Osteoblast (primary cell): ENCODE measurements around the gene CRYAB. TPM values are rescaled to one million over a fixed set of nuclear protein-coding genes. Genes with fewer than 3 reads are reported as not detected.

Experiments
- DNase-seq: peaks from one replicate; pipeline ENCODE4 v3.0.0; 2011; ENCODE audit warnings: low spot score, mixed read lengths; ENCODE audit not compliant: insufficient read length; ENCODE audit errors: missing footprints
- H2AFZ ChIP-seq: 2 replicates; pipeline ENCODE4 v1.6.0; 2011; ENCODE audit warnings: mild to moderate bottlenecking, low read length
- H3K27ac ChIP-seq: 2 replicates; pipeline ENCODE4 v1.5.1; 2011; ENCODE audit warnings: mild to moderate bottlenecking, low read depth, low read length, moderate library complexity
- H3K27me3 ChIP-seq: 2 replicates; pipeline ENCODE4 v1.6.0; 2012; ENCODE audit warnings: mild to moderate bottlenecking, control low read depth, inconsistent platforms, low read length, moderate library complexity; ENCODE audit not compliant: insufficient read depth
- H3K36me3 ChIP-seq: 2 replicates; pipeline ENCODE4 v1.5.1; 2011; ENCODE audit warnings: mild to moderate bottlenecking, low read length, control low read depth, moderate library complexity; ENCODE audit not compliant: insufficient read depth
- H3K4me1 ChIP-seq: 2 replicates; pipeline ENCODE4 v1.5.1; 2011; ENCODE audit warnings: mild to moderate bottlenecking, low read length, control low read depth, moderate library complexity; ENCODE audit not compliant: insufficient read depth
- H3K4me2 ChIP-seq: 2 replicates; pipeline ENCODE4 v1.6.0; 2011; ENCODE audit warnings: mild to moderate bottlenecking, low read length; ENCODE audit not compliant: insufficient read depth
- H3K4me3 ChIP-seq: fragments of 200-600 bp; sonication (generic); 3 replicates; pipeline ENCODE4 v1.5.1; 2012; ENCODE audit warnings: mild to moderate bottlenecking, low read length, inconsistent platforms; ENCODE audit not compliant: insufficient read depth
- H3K79me2 ChIP-seq: 2 replicates; pipeline ENCODE4 v1.6.0; 2012; ENCODE audit warnings: mild to moderate bottlenecking, low read length, control low read depth, inconsistent platforms; ENCODE audit not compliant: insufficient read depth
- H3K9me3 ChIP-seq: 2 replicates; pipeline ENCODE4 v1.5.1; 2011; ENCODE audit warnings: low read depth, low read length, control low read depth
- H4K20me1 ChIP-seq: 2 replicates; pipeline ENCODE4 v1.6.0; 2012; ENCODE audit warnings: mild to moderate bottlenecking, low read length, control low read depth; ENCODE audit not compliant: insufficient read depth
- total RNA-seq: library from RNA; depleted of rRNA; stranded (reverse); fragments of >200 nt; gene quantifications from 2 replicates; pipeline ENCODE4 v1.2.3, GENCODE V29; 2012
- TF ChIP-seq, protein P1 (sequence below): IDR thresholded peaks from 2 replicates; pipeline ENCODE4 v1.5.1; 2011; ENCODE audit warnings: mild to moderate bottlenecking, low read depth, low read length, moderate library complexity; ENCODE audit errors: extremely low read depth

CRYAB gene
- total RNA-seq, 1 donor = 54.3 TPM

DNA sequence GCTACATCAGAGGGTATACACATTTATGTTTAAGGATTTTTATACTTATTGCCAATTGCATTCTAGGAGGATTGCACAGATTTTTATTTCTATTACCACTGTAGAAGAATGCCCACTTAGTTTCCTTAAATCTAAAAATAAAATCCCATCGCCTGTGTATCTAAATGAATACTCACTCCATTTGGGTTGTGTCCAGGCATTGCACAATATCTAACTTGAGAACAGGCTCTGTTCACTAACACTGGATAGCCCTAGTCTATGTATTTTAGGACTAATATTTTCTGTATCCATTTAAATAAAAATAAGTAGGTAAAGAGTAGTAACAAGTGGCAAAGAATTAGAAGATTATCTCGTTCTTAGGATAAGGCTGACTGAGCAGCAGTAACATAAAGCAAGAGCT lies 11.2 kb upstream of the CRYAB start:
- H3K9me3 ChIP-seq = no peaks in the 10 kb centered on the region
- TF ChIP-seq, protein P1, sequence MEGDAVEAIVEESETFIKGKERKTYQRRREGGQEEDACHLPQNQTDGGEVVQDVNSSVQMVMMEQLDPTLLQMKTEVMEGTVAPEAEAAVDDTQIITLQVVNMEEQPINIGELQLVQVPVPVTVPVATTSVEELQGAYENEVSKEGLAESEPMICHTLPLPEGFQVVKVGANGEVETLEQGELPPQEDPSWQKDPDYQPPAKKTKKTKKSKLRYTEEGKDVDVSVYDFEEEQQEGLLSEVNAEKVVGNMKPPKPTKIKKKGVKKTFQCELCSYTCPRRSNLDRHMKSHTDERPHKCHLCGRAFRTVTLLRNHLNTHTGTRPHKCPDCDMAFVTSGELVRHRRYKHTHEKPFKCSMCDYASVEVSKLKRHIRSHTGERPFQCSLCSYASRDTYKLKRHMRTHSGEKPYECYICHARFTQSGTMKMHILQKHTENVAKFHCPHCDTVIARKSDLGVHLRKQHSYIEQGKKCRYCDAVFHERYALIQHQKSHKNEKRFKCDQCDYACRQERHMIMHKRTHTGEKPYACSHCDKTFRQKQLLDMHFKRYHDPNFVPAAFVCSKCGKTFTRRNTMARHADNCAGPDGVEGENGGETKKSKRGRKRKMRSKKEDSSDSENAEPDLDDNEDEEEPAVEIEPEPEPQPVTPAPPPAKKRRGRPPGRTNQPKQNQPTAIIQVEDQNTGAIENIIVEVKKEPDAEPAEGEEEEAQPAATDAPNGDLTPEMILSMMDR = no peak
- peak overlapping the region; percentile 31 for H3K4me3 ChIP-seq
- no peaks in the 10 kb centered on the region for H3K36me3 ChIP-seq
- peak; percentile 87 for DNase-seq
- peak overlapping the region; percentile 87 for H3K27ac ChIP-seq
- H3K4me1 ChIP-seq = peaks cover 44% of the 10 kb centered on the region
- peak overlapping the region; percentile 69 for H2AFZ ChIP-seq
- H3K4me2 ChIP-seq = peak overlapping the region; percentile 71
- no peaks in the 10 kb centered on the region for H3K27me3 ChIP-seq
- H4K20me1 ChIP-seq = no peaks in the 10 kb centered on the region
- H3K79me2 ChIP-seq = no peaks in the 10 kb centered on the region

- H3K4me3 ChIP-seq = no peak overlapping the region
- no peaks in the 10 kb centered on the region for H3K79me2 ChIP-seq
- no peak overlapping the region for H2AFZ ChIP-seq
- peaks cover 41% of the 10 kb centered on the region for H3K4me1 ChIP-seq
- H3K9me3 ChIP-seq = no peaks in the 10 kb centered on the region
- peak overlapping the region; percentile 31 for H3K27ac ChIP-seq
- TF ChIP-seq, protein P1 = no peak
- no peaks in the 10 kb centered on the region for H3K36me3 ChIP-seq
- H4K20me1 ChIP-seq = no peaks in the 10 kb centered on the region
- no peak overlapping the region for H3K4me2 ChIP-seq
- DNase-seq = no peak
- no peaks in the 10 kb centered on the region for H3K27me3 ChIP-seq
Observed at GRCh38 chr11:111921541-111922230, 10.1 kb upstream of the CRYAB start.

GRCh38 chr11:111920908-111921307 lies 9.3 kb upstream of the CRYAB start:
- H3K27ac ChIP-seq = no peak overlapping the region
- TF ChIP-seq, protein P1 = no peak

DNA sequence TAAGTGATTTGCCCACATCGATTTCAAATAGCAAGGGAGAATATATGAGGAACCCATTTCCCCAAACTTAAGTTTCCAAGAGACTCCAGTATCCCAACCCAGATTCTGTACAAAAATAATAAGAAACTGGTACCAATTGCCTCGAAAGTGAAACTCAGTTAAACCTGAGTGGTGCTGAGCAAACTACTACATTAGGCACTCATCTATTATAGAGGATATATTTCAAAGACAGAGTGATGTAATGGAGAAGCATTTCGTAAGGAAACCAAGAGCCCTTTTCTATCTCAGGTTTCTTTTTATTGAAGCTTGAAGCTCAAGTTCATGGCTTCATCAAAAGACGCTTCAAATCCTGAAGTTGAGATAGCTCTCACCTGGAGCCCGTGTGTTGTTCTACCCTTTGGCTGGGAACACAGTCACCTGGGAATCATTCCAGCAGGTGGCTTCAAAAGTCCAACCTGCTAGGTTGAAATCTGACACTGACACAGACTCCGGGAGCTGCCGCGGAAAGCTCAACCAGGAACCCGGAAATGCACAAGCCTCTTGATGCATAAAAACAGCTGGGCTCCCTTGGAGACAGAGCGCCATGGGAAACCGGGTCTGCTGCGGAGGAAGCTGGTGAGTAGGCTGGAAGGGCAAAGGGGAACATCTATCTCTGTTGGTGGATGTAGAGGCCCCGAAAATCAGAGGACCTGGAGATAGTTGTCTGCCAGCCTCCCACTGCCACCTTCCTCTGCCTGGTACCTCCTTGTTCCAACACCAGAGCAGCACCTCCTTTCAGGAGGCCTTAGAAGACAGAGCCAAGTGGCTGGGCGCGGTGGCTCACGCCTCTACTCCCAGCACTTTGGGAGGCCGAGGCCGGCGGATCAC lies 7.1 kb upstream of the CRYAB start, which contains the start of gene C11orf52:
Gene C11orf52, plus strand, starts transcription at position 524 of the 867 bp plus-strand sequence. Its CDS starts 60 bp downstream, at position 584.
- Histone ChIP-seq H2AFZ (peak within 1 kb of the TSS; percentile 84), H3K4me3 (peak within 1 kb of the TSS; percentile 53), H3K36me3 (no peaks in the 10 kb centered on the region), H4K20me1 (no peaks in the 10 kb centered on the region), H3K27me3 (no peaks in the 10 kb centered on the region), H3K4me2 (peak within 1 kb of the TSS; percentile 73), H3K9me3 (no peaks in the 10 kb centered on the region), H3K27ac (peak within 1 kb of the TSS; percentile 38), H3K4me1 (peaks cover 35% of the 10 kb centered on the region), H3K79me2 (peaks cover 9% of the 10 kb centered on the region)
- TF ChIP-seq, protein P1 = no peak
- no peak for DNase-seq

More at GRCh38 chr11:111920908-111921307, 9.3 kb upstream of the CRYAB start:
- no peaks in the 10 kb centered on the region for H3K9me3 ChIP-seq
- H3K36me3 ChIP-seq = no peaks in the 10 kb centered on the region
- peaks cover 33% of the 10 kb centered on the region for H3K4me1 ChIP-seq
- DNase-seq = no peak
- no peak overlapping the region for H3K4me2 ChIP-seq
- no peak overlapping the region for H3K4me3 ChIP-seq
- H3K79me2 ChIP-seq = no peaks in the 10 kb centered on the region
- no peaks in the 10 kb centered on the region for H3K27me3 ChIP-seq
- no peak overlapping the region for H2AFZ ChIP-seq
- no peaks in the 10 kb centered on the region for H4K20me1 ChIP-seq
